GM12874 (cell line): ENCODE measurements around the gene DUOXA1.

ENCODE experiments used
- CTCF ChIP-seq: IDR thresholded peaks from 2 replicates; pipeline ENCODE4 v1.5.1; 2011; ENCODE audit warnings: low read depth, mild to moderate bottlenecking, control low read depth, low read length, moderate library complexity; ENCODE audit not compliant: insufficient read depth

Gene DUOXA1

GRCh38 chr15:45128971-45129639 lies 574 bp downstream of the DUOXA1 start:
- no peak for TF ChIP-seq CTCF

DNA sequence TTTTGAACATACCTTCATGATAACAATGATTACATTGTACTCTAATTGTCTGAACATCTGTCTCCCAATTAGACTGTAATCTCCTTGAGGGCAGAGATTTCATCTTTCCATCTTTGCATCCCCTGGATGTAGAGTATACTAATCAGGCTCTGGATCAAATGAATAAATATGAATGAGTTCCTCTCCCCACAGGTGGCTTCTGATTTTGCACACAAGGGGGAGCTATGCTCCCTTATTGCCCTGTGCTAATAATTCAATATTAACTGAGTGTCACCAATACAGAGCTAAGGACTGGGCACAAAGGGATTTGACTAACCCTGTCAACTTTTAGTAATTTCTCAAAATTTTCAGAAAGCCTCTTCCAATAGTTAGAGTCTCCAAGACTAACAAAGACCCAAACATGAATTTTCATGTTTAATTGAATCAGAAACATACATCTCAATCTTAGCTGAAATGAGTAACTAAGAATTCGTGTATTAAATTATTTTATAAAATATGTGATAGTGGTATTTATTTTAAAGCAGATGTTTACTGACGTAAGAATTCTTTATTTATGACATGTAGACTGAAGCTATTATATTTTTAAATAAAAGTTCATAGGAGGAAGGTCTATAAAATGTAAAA lies 3.0 kb downstream of the DUOXA1 start:
- TF ChIP-seq CTCF, result peak; percentile 53; the same call in 1 of the 2 replicates

DNA sequence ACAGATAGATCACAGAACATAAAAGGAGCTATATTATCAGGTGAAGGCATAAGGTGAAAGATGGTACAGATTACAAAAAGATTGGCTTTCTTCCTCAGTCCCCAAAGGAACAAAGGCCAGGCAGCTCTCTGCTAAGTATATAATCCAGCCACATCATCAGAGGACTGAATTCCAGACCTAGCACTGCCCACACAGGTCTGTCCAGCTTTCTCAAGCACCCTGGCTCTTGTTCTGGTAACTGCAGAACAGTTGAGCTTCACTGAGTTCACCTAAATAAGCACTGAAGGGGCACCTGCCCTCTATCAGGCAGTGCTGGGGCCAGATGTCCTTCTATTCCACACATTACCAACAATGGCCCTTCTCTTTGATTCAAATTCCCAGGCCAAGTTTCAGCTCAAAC lies 6.3 kb downstream of the DUOXA1 start:
- TF ChIP-seq CTCF, result no peak

- no peak for TF ChIP-seq CTCF
Measured at GRCh38 chr15:45122719-45123118, 7.0 kb downstream of the DUOXA1 start.

DNA sequence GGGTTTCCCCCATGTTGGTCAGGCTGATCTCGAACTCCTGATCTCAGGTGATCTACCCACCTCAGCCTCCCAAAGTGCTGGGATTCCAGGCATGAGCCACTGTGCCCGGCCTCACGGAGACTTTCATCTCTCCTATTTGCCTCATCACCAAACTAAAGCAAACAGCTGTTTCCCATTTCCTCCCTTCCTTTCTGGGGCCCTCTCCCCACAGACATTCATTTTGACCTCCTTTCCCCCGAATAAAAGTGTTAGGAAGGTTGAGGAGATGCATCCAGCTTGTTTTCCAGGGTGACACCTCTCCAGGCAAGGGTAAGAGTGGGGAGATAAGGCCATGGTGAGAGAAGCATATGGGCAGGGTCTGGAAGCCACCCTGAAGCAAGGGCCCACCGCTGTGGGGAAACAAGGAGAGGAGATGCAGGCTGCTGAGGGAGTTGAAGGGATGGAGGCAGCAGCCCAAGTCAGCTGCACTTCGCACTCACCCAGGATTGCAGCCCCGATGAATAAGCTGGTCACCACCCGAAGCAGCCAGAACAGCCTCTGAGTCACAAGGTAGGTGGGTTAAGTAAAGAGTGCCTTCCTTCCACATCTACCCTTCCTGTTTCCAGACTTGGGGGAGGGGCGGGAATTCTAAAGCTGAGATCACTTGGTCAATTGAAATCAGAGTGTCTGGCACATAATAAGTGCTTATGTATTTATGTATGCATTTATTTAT lies 7.8 kb downstream of the DUOXA1 start:
- no peak for TF ChIP-seq CTCF

DNA sequence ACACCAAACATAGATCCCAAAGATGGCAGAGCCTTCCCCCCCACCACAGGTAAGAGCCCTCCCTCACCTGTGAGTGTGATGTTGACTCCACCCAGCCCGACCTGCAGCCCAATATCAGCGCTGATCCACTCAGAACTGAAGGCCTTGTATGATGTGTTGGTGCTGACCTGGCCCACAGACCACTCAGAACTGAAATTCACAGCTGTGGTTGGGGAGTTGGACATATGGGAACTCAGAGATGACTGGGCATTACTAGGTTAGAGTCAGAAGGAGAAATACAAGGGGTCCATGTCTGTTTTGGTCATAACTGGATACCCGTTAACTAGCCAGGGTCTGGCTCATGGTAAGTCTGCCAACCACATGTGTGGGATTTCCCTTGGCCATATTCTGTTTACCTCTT lies 8.7 kb downstream of the DUOXA1 start:
- no peak for TF ChIP-seq CTCF

- TF ChIP-seq CTCF, result no peak
Measured at GRCh38 chr15:45120081-45120972, 9.4 kb downstream of the DUOXA1 start.
